Body of pancreas (tissue), 4 donors: Measurements from ENCODE around the gene CFDP1.

Experiments
- CTCF ChIP-seq, 7 experiments: fragments of 450-650 bp in 4 of 7; fragments of 200-600 bp in 3 of 7; sonication (generic) in 3 of 7; IDR thresholded peaks; one replicate each; pipeline ENCODE4 v1.5.1; 2016 to 2019; ENCODE audit warnings: antibody characterized with exemption in 7 of 7
- POLR2A ChIP-seq, 3 donors: fragments of 450-650 bp; IDR thresholded peaks; one replicate each; pipeline ENCODE4 v1.6.1; 2016; ENCODE audit warnings: antibody characterized with exemption in 3 of 3, mild to moderate bottlenecking in 2 of 3

DNA sequence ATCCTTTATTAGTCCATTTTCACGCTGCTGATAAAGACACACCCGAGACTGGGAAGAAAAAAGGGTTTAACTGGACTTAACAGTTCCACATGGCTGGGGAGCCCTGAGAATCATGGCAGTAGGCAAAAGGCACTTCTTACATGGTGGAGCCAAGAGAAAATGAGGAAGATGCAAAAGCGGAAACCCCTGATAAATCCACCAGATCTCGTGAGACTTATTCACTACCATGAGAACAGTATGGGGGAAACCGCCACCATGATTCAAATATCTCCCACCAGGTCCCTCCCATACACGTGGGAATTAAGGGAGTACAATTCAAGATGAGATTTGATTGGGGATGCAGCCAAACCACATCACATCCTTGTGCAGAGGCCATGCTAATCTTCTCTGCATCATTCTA is 146.9 kb downstream of the CFDP1 start:
- TF ChIP-seq CTCF (IDR thresholded peaks at IDR 0.05) (no peak), POLR2A (IDR thresholded peaks at IDR 0.05) (no peak)
